ENCODE results near the gene TP53I13. TPM values are rescaled to one million over a fixed set of nuclear protein-coding genes. Genes with fewer than 3 reads are reported as not detected.

Gene TP53I13
- polyA plus RNA-seq, 3 donors from 2014 or later = 41.6 to 50.5 (median 47.0) TPM

- H3K27ac Mint-ChIP-seq = no peak overlapping the region
- H3K36me3 Mint-ChIP-seq = no peaks in the 10 kb centered on the region
- peaks cover 6 to 20% (median 10%) of the 10 kb centered on the region in 3 donors for H3K27me3 Mint-ChIP-seq (ENCODE audit: low read depth in 3 of 3)
- no peak for DNase-seq
- H3K4me1 Mint-ChIP-seq = peaks cover 40 to 47% of the 10 kb centered on the region in 2 donors
- H3K4me3 Mint-ChIP-seq = peak overlapping the region; percentile 33 to 84 (median 78)
- no peaks in the 10 kb centered on the region for H3K9me3 Mint-ChIP-seq
Measured at GRCh38 chr17:29620779-29621500, 52.4 kb downstream of the TP53I13 start.

- no peaks in the 10 kb centered on the region for H3K36me3 Mint-ChIP-seq
- DNase-seq = no peak
- H3K4me1 Mint-ChIP-seq = peaks cover 32 to 44% of the 10 kb centered on the region in 2 donors
- H3K4me3 Mint-ChIP-seq = peak overlapping the region; percentile 72 to 84 (median 81)
- H3K27me3 Mint-ChIP-seq (ENCODE audit: low read depth in 3 of 3) = peaks cover 6 to 20% (median 10%) of the 10 kb centered on the region in 3 donors
- no peaks in the 10 kb centered on the region for H3K9me3 Mint-ChIP-seq
- peak overlapping the region in 1 of 6 donors; percentile 30 for H3K27ac Mint-ChIP-seq
Measured at GRCh38 chr17:29621751-29622194, 53.3 kb downstream of the TP53I13 start.

Other genes with a start within 250 kb of the TP53I13 start
- 1 to 10 TPM; 2.0 to 3.4 (median 2.2) TPM for gene TAOK1, start 178.3 kb upstream of the TP53I13 start, polyA plus RNA-seq
- gene ABHD15, start 1.7 kb upstream of the TP53I13 start, polyA plus RNA-seq = 10 to 100 TPM; 31.6 to 36.7 (median 34.0) TPM
- 1 to 10 TPM; 2.3 to 8.9 (median 5.1) TPM for gene GIT1, start 20.9 kb downstream of the TP53I13 start, polyA plus RNA-seq
- gene ANKRD13B, start 24.4 kb downstream of the TP53I13 start, polyA plus RNA-seq = under 1 TPM in 1 of 3 donors, not detected in 2; 0.18 TPM
- 1 to 10 TPM in 1 of 3 donors, under 1 TPM in 2; 0.12 to 1.3 (median 0.38) TPM for gene CORO6, start 54.2 kb downstream of the TP53I13 start, polyA plus RNA-seq

Measured in immature natural killer cell (primary cell).